ENCODE measurements around the gene PTPRN2.

- TF ChIP-seq FOXA1 (IDR thresholded peaks at IDR 0.05) (no peak), FOXM1 (IDR thresholded peaks at IDR 0.05; ENCODE audit: borderline replicate concordance) (no peak), ELF4 (IDR thresholded peaks at IDR 0.05) (no peak), SUZ12 (IDR thresholded peaks at IDR 0.05) (no peak)
These were observed 331.4 kb downstream of the PTPRN2 start for GRCh38 chr7:158256091-158256816.
